WERI-Rb-1 (cell line): ENCODE results near the gene SASH1.

Experiments
- DNase-seq: peaks from one replicate; pipeline ENCODE4 v3.0.0-alpha.2; 2020
- H3K27ac ChIP-seq: fragments of 250-450 bp; sonication (Bioruptor Pico); 2 replicates; pipeline ENCODE4 v1.5.1; 2020; ENCODE audit warnings: mild to moderate bottlenecking, moderate library complexity
- H3K27me3 ChIP-seq: fragments of 250-450 bp; sonication (Bioruptor Pico); 2 replicates; pipeline ENCODE4 v1.5.1; 2021; ENCODE audit warnings: mild to moderate bottlenecking, low read depth, moderate library complexity; ENCODE audit not compliant: insufficient read depth, severe bottlenecking
- H3K36me3 ChIP-seq: fragments of 250-450 bp; sonication (Bioruptor Pico); 2 replicates; pipeline ENCODE4 v1.5.1; 2020; ENCODE audit warnings: mild to moderate bottlenecking, moderate library complexity
- H3K4me3 ChIP-seq: 2 replicates; pipeline ENCODE4 v1.5.1; 2011; ENCODE audit warnings: low read depth, mild to moderate bottlenecking, control low read depth, low read length
- H3K9me3 ChIP-seq: fragments of 250-450 bp; sonication (Bioruptor Pico); 2 replicates; pipeline ENCODE4 v1.5.1; 2021; ENCODE audit warnings: mild to moderate bottlenecking, moderate library complexity; ENCODE audit not compliant: severe bottlenecking
- CTCF ChIP-seq: IDR thresholded peaks from 2 replicates; pipeline ENCODE4 v1.5.1; 2011; ENCODE audit warnings: low read depth, mild to moderate bottlenecking, control low read depth, inconsistent platforms, low read length

SASH1 gene

GRCh38 chr6:148472171-148473105, 129.8 kb downstream of the SASH1 start:
- TF ChIP-seq CTCF: no peak
- no peak overlapping the region for H3K27ac ChIP-seq
- H3K4me3 ChIP-seq: no peak overlapping the region
- no peak for DNase-seq
- no peaks in the 10 kb centered on the region for H3K27me3 ChIP-seq
- peaks cover 49% of the 10 kb centered on the region for H3K36me3 ChIP-seq
- no peaks in the 10 kb centered on the region for H3K9me3 ChIP-seq

DNA sequence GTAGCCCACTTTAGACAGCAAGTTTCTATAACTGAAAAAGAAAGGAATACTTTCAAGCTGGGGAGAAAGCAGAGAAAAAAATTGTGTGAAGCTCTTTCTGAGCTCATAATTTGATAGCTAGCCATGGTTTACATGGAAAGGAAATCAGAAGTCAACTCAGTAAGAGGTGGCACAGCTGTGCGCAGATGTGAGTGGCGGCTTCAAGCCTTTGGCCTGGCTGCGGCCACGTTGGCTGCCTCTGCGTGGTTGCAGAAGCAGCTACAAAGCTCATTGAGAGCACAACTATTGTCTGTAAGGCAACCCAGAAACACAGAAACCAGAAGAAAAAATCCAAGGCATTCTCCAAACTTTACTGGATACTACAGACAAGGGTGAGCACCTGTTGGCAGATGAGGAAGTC, 136.9 kb downstream of the SASH1 start:
- no peak for DNase-seq
- Histone ChIP-seq H3K36me3 (peaks cover 32% of the 10 kb centered on the region), H3K4me3 (no peak overlapping the region), H3K27me3 (no peaks in the 10 kb centered on the region), H3K9me3 (no peaks in the 10 kb centered on the region), H3K27ac (no peak overlapping the region)
- no peak for TF ChIP-seq CTCF

DNA sequence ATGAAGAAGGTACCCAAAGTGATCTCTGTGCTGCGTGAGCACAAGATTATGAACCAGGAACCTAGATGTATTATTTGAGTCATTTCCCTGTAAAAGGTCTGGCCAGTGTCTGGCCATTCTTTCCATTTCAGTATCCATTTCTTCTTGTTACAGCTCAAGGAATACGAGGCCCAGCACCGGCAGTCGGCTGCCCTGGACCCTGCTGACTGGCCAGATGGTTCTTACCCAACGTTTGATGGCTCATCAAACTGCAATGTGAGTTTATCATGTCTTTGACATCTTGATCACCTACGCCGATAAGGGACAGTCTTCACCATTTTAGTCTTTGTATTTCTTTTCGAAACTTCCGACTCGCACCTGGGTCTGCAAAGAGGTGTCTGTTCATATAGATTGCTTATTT, 144.8 kb downstream of the SASH1 start:
- Histone ChIP-seq H3K4me3 (no peak overlapping the region), H3K27ac (no peak overlapping the region), H3K36me3 (peaks cover 17% of the 10 kb centered on the region), H3K27me3 (no peaks in the 10 kb centered on the region), H3K9me3 (no peaks in the 10 kb centered on the region)
- DNase-seq: no peak
- no peak for TF ChIP-seq CTCF

DNA sequence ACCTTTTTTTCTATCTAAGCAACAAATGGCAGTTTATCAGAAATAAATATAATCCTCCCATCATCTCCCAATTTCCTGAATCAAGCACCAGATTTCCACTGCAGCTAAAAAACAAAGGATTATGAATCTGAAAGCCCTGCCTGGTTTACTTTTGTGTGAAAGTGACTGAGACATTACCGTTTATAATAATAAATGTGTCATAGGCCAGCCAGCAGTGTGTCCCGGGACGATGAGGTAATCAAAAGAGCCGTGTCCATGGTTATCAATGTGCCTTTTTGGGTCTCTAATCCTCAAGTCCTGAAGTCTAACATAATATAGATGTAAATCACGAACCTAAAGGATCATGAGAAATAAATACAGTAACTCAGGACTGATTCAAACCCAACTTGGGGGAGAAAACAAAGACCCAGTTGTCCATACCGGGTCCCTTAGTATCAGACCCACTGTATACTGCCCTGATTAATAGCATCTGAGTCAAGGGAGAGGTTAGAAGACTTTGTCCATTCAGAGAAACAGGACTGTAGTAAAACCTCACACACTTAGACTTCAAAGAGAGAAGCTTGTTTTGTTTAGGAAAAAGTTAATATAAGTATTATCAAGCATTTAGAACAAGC, 149.1 kb downstream of the SASH1 start:
- no peak for DNase-seq
- H3K9me3 ChIP-seq: no peaks in the 10 kb centered on the region
- H3K4me3 ChIP-seq: no peak overlapping the region
- no peaks in the 10 kb centered on the region for H3K27me3 ChIP-seq
- TF ChIP-seq CTCF: no peak
- no peak overlapping the region for H3K27ac ChIP-seq
- H3K36me3 ChIP-seq: peaks cover 13% of the 10 kb centered on the region

- no peak for DNase-seq
- Histone ChIP-seq H3K36me3 (peaks cover 9% of the 10 kb centered on the region), H3K27me3 (no peaks in the 10 kb centered on the region), H3K27ac (no peak overlapping the region), H3K9me3 (no peaks in the 10 kb centered on the region), H3K4me3 (no peak overlapping the region)
- no peak for TF ChIP-seq CTCF
Measured at GRCh38 chr6:148492654-148493290, 150.1 kb downstream of the SASH1 start.
